Mucosa of descending colon (tissue), 3 donors: ENCODE data around the gene IGFBP2. TPM values are rescaled to one million over a fixed set of nuclear protein-coding genes. Genes with fewer than 3 reads are reported as not detected.

ENCODE experiments used
- ATAC-seq: fragments of 200-7000 bp; cut with Tn5 transposase; one replicate; pipeline ENCODE4 v1.9.1; 2020; ENCODE audit warnings: mild to moderate bottlenecking, moderate library complexity
- DNase-seq, 3 donors: peaks; one replicate each; pipeline ENCODE4 v3.0.0-alpha.2; 2020
- H3K36me3 ChIP-seq: fragments of 200-600 bp; one replicate; pipeline ENCODE4 v1.8.0; 2021; ENCODE audit warnings: low read depth, mild to moderate bottlenecking
- H3K4me1 ChIP-seq: fragments of 200-600 bp; one replicate; pipeline ENCODE4 v1.8.0; 2021; ENCODE audit warnings: low read depth, mild to moderate bottlenecking
- H3K4me3 ChIP-seq: fragments of 200-600 bp; one replicate; pipeline ENCODE4 v1.8.0; 2021; ENCODE audit warnings: mild to moderate bottlenecking
- H3K9me3 ChIP-seq: fragments of 200-600 bp; one replicate; pipeline ENCODE4 v1.8.0; 2021; ENCODE audit warnings: mild to moderate bottlenecking
- intact Hi-C, 2 donors: fragments of 100-400 bp; cut with DNase I in 1 of 2; cut with micrococcal nuclease in 1 of 2; formaldehyde crosslinking; loops; one replicate each; pipeline versions ENCODE4 v1.11.0 to v1.11.1; 2022; cut with DNase I, micrococcal nuclease
- total RNA-seq, 3 donors: library from RNA; stranded (reverse); fragmentation: NEBNext Ultra II Directional in 2 of 3; extraction: Animal tissue kit (Norgen Biotek cat#: 25700) in 2 of 3; gene quantifications; one replicate each; pipeline versions ENCODE4 v1.2.1 to v1.2.4, GENCODE V29; 2021 to 2023
- TF ChIP-seq, protein P1 (sequence below): fragments of 200-600 bp; IDR thresholded peaks from one replicate; pipeline ENCODE4 v1.8.0; 2022; ENCODE audit warnings: antibody characterized with exemption, mild to moderate bottlenecking
- donor health status: DM: no; HTN: no; CAD: no; lungs with moderate emphysema.
- donor health status: DM: no; HTN: no; CAD: no.
- donor health status: DM: no; HTN: yes; CAD: no.

The IGFBP2 gene
- total RNA-seq, 3 donors from 2014 or later = 26.7 to 62.1 (median 57.2) TPM

DNA sequence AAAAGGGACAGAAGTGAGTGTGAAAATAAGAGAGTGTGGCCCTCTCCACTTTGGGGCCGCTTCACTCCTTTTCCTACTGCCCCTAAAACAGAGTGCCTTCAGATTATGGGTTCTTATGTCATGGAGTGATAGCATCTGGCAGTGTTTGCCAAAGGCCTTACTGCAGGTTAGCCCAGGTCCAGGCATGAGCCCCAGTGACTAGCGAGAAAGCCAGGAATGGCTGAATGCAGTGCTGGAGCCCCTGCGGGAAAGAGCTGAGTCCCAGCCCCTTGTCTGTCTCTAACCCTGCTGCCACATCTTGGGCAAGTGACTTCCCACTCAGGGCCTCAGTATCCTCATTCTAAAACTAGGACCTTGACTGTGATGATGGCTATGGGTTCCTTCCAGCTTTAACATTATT lies 56.2 kb downstream of the IGFBP2 start:
- intact Hi-C loops = loop anchor here in 1 of 2 donors (10.0 kb wide), 1 partner anchor 1025 kb away; no protein-coding TSS in a partner anchor
- DNase-seq (no peak), ATAC-seq (no peak)
- TF ChIP-seq, protein P1, sequence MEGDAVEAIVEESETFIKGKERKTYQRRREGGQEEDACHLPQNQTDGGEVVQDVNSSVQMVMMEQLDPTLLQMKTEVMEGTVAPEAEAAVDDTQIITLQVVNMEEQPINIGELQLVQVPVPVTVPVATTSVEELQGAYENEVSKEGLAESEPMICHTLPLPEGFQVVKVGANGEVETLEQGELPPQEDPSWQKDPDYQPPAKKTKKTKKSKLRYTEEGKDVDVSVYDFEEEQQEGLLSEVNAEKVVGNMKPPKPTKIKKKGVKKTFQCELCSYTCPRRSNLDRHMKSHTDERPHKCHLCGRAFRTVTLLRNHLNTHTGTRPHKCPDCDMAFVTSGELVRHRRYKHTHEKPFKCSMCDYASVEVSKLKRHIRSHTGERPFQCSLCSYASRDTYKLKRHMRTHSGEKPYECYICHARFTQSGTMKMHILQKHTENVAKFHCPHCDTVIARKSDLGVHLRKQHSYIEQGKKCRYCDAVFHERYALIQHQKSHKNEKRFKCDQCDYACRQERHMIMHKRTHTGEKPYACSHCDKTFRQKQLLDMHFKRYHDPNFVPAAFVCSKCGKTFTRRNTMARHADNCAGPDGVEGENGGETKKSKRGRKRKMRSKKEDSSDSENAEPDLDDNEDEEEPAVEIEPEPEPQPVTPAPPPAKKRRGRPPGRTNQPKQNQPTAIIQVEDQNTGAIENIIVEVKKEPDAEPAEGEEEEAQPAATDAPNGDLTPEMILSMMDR = no peak
- Histone ChIP-seq H3K4me3 (no peak overlapping the region), H3K4me1 (peaks cover 15% of the 10 kb centered on the region), H3K36me3 (no peaks in the 10 kb centered on the region), H3K9me3 (no peaks in the 10 kb centered on the region)

DNA sequence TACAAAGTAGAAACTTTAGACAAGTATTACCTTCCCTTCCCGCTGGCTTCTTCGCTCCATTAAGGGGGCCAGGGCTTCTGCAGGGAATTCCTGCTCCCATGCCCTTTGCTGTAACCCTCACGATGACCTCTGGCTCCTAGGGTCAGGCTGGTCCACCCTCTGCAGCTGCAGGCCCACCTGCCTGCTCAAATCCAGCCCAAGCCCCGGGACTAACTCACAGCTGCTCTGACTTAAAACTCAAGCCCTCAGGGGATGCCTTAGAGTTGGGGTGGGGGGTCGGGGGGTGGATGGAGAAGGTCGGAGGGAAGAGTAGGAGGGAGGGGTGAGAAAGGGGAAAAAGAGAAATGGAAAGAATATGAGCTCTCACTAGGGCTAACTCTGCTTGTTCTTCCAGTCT lies 57.2 kb downstream of the IGFBP2 start:
- Histone ChIP-seq H3K9me3 (no peaks in the 10 kb centered on the region), H3K4me1 (peaks cover 19% of the 10 kb centered on the region), H3K36me3 (no peaks in the 10 kb centered on the region), H3K4me3 (no peak overlapping the region)
- DNase-seq (no peak), ATAC-seq (no peak)
- intact Hi-C loops = loop anchor here in 1 of 2 donors (10.0 kb wide), 2 partner anchors 374 to 474 kb away; no protein-coding TSS in a partner anchor
- TF ChIP-seq, protein P1 = no peak

DNA sequence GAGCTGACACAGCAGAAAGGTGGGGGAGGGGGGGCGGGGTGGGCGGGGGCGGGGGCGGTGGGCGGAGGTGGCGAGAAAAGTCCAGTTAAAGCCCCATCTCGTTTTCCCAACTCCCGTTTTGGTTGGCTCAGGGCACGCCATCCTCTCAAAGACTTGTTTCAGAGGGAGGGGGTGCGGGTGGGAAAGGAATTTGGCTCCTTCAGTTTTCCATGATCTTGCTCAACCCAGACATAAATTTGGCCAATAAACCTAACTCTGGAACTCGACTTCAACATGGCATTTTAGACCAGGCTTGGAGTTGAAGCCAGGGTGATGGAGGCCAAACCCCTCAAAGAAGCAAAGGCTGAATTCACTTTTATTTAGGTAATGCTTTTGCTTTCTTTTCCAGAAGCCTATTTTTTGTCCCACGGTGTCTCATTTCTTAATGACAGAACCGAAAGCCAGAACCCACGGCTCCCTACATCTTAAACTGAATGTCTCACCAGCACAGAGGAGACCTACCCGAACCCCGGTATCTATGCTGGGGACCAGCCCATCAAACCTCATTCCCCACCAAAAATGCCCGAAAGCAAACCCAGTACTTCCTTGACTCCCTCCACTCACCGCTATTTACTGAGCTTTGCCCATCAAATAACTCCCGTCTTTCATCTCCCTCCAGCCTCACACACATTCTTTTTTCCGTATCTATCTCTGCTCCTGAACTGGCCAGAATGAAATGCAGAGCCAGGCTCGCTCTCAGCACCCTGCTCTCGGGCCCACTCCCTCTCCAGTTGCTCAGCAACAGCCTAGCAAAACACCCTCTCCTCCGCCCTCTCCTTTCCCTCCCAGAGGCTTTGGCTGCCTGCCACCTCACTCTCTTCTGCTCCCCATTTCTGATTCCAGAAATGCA lies 57.9 kb downstream of the IGFBP2 start:
- Histone ChIP-seq H3K36me3 (no peaks in the 10 kb centered on the region), H3K4me1 (peaks cover 19% of the 10 kb centered on the region), H3K9me3 (no peaks in the 10 kb centered on the region), H3K4me3 (no peak overlapping the region)
- TF ChIP-seq, protein P1 = no peak
- DNase-seq (peak in 2 of 3 donors; percentile 42 to 50), ATAC-seq (peak; percentile 47)
- intact Hi-C loops = loop anchor here in 1 of 2 donors (10.0 kb wide), 2 partner anchors 374 to 474 kb away; no protein-coding TSS in a partner anchor

DNA sequence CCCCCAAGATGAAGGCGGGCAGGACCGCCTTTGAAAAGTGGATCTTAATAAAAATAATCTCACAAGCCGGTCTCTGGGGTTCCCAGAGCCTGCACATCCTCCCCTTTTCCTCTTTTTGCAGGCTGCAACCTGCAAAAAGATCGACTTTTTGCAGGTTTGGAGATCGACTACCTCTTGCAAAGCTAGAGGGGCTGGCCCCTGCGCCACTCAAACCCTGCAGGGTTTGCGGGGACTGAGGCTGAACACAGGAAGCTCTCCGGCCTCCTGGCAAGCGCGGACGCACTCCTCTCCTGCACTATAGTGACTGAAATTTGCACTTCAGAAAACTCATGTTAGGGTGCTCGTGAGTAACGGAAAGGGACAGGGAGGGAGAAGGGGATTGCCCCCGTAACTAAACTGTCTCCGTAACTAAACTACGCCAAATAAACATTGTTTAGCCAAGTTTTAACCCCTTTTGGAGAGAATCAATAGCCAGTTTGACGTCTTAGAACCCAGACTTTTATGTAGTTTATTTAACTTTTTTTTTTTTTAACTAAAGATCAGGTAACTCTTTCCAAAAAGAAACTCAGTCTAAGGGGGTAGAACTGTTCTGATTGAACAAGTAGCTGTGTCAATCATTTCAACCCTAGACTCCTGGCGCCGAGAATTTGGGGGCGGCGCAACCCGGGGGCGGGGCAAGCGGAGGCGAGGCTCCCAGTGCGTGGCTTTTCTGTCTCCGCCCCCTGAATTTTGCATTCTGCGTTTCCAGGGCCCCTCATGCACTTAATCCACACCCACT lies 59.6 kb downstream of the IGFBP2 start:
- ATAC-seq = peak; percentile 49
- peaks cover 19% of the 10 kb centered on the region for H3K4me1 ChIP-seq
- H3K4me3 ChIP-seq = no peak overlapping the region
- DNase-seq = peak in 2 of 3 donors; percentile 75 to 78
- H3K36me3 ChIP-seq = no peaks in the 10 kb centered on the region
- H3K9me3 ChIP-seq = no peaks in the 10 kb centered on the region
- TF ChIP-seq, protein P1 = no peak
- intact Hi-C loops = loop anchor here in 1 of 2 donors (10.0 kb wide), 2 partner anchors 372 to 472 kb away; no protein-coding TSS in a partner anchor

DNA sequence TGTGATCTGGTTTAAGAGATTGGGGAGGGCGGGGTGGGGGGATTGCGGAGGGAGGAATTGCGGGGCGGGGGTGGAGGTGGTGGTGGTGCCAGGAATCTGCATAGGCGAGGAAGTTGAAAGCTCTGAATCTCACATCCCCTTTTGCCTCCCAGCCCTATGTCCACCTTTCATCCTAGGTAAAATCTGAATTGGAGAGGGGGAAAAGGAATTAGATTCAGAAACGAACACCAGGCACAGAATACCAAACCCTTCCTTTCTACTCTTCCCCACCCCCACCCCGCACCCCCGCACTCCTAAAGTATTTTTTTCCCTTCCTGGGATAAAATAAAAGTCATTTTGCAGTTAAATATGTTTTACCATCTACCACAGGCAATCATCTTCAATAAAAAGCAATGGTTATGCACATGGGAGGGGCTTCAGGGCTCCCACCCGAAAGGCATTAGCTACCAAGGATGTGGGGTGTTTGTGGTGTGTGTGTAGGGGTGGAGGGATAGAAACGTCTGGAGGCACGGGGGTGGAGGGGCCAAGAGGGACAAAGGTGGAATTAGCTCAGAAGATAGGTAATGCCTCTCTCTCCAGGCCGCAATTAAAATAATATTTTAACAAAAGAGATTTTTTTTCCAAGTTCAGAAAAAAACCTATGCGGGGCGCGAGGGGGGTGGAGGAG lies 60.3 kb downstream of the IGFBP2 start:
- H3K36me3 ChIP-seq = no peaks in the 10 kb centered on the region
- DNase-seq (no peak), ATAC-seq (no peak)
- peak overlapping the region; percentile 6 for H3K4me3 ChIP-seq
- TF ChIP-seq, protein P1 = no peak
- intact Hi-C loops = loop anchor here in 1 of 2 donors (10.0 kb wide), 2 partner anchors 371 to 471 kb away; no protein-coding TSS in a partner anchor
- no peaks in the 10 kb centered on the region for H3K9me3 ChIP-seq
- peaks cover 19% of the 10 kb centered on the region for H3K4me1 ChIP-seq
